Ectodermal cell (in vitro differentiated cells): ENCODE results near the gene CCDC102A.

ENCODE experiments used
- H3K27ac ChIP-seq: 2 replicates; pipeline ENCODE4 v1.7.0; 2013; ENCODE audit warnings: mild to moderate bottlenecking, low read depth, low read length; ENCODE audit not compliant: insufficient read depth, poor library complexity, severe bottlenecking
- H3K27me3 ChIP-seq: 2 replicates; pipeline ENCODE4 v1.7.0; 2013; ENCODE audit warnings: mild to moderate bottlenecking, low read length; ENCODE audit not compliant: insufficient read depth, control insufficient read depth, poor library complexity, severe bottlenecking
- H3K36me3 ChIP-seq: one replicate; pipeline ENCODE4 v1.7.0; 2013; ENCODE audit warnings: low read length; ENCODE audit not compliant: control insufficient read depth, insufficient read depth
- H3K4me1 ChIP-seq: one replicate; pipeline ENCODE4 v1.7.0; 2013; ENCODE audit warnings: low read length; ENCODE audit not compliant: control insufficient read depth, insufficient read depth
- H3K4me3 ChIP-seq: 2 replicates; pipeline ENCODE4 v1.7.0; 2013; ENCODE audit warnings: low read depth, low read length, control low read depth; ENCODE audit not compliant: insufficient read depth
- H3K9me3 ChIP-seq: 2 replicates; pipeline ENCODE4 v1.7.0; 2013; ENCODE audit warnings: mild to moderate bottlenecking, low read length, moderate library complexity; ENCODE audit not compliant: control insufficient read depth
- WGBS, 2 experiments: methylation state at CpG; one replicate each; pipeline ENCODE4 v1.1.7; 2013; ENCODE audit warnings: missing lambda C conversion rate in 2 of 2; 5-methylcytosine and 5-hydroxymethylcytosine counted together

Gene CCDC102A

GRCh38 chr16:57530522-57531252 is 5.7 kb downstream of the CCDC102A start:
- no peaks in the 10 kb centered on the region for H3K9me3 ChIP-seq
- no peak overlapping the region for H3K4me3 ChIP-seq
- H3K27me3 ChIP-seq: peaks cover 35% of the 10 kb centered on the region
- no peak overlapping the region for H3K27ac ChIP-seq
- no peaks in the 10 kb centered on the region for H3K36me3 ChIP-seq
- H3K4me1 ChIP-seq: peaks cover 29% of the 10 kb centered on the region
- WGBS, 2 experiments: 90% methylated on average over 22 of the region's 22 CpGs

GRCh38 chr16:57530104-57530521 is 6.3 kb downstream of the CCDC102A start:
- Histone ChIP-seq H3K9me3 (no peaks in the 10 kb centered on the region), H3K27ac (no peak overlapping the region), H3K4me1 (peaks cover 23% of the 10 kb centered on the region), H3K4me3 (no peak overlapping the region), H3K27me3 (peaks cover 35% of the 10 kb centered on the region), H3K36me3 (no peaks in the 10 kb centered on the region)
- 60% methylated on average over 7 of the region's 7 CpGs for WGBS, 2 experiments

DNA sequence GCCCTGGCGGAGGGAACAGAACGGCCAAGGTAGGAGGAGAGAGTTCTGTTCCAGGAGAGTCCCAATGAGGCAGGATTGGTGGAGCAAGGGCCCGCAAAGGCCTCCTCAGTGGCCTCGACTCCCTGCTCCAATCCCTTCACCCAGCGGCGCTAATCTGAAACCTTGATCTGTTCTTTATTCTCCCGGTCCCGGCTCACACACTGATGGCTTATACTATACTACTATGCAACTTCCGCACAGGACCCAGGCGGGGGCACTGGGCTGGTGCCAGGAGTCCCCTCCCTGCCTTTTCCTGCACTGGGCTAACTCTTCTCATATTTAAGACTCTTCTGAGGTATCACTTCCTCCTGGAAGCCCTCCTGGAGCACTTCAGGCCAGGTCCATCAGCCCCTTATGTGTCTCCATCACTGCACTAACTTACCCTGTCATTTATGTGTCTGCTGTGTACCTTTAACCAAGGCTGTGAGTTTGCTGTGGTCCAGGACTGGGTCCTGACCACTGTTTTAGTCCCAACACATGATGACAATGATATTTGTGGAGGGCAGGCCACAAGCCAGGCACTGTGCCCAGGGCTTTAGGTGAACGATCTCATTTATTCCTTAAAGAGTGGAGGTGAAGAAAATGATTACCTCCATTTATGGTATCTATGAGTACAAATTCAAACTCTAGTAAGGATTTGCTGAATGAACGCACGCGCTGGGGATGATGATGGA is 6.8 kb downstream of the CCDC102A start:
- Histone ChIP-seq H3K4me1 (peaks cover 21% of the 10 kb centered on the region), H3K27ac (no peak overlapping the region), H3K36me3 (no peaks in the 10 kb centered on the region), H3K27me3 (peaks cover 35% of the 10 kb centered on the region), H3K9me3 (no peaks in the 10 kb centered on the region), H3K4me3 (peak overlapping the region; percentile 35)
- WGBS, 2 experiments: 62 to 68% methylated on average over 14 of the region's 14 CpGs

- H3K36me3 ChIP-seq: no peaks in the 10 kb centered on the region
- H3K27me3 ChIP-seq: peaks cover 35% of the 10 kb centered on the region
- WGBS, 2 experiments: 7 to 8% methylated on average over 126 of the region's 126 CpGs
- H3K27ac ChIP-seq: no peak overlapping the region
- H3K9me3 ChIP-seq: no peaks in the 10 kb centered on the region
- peak overlapping the region; percentile 35 for H3K4me3 ChIP-seq
- peaks cover 18% of the 10 kb centered on the region for H3K4me1 ChIP-seq
Observed at GRCh38 chr16:57528499-57529390, 7.6 kb downstream of the CCDC102A start.

DNA sequence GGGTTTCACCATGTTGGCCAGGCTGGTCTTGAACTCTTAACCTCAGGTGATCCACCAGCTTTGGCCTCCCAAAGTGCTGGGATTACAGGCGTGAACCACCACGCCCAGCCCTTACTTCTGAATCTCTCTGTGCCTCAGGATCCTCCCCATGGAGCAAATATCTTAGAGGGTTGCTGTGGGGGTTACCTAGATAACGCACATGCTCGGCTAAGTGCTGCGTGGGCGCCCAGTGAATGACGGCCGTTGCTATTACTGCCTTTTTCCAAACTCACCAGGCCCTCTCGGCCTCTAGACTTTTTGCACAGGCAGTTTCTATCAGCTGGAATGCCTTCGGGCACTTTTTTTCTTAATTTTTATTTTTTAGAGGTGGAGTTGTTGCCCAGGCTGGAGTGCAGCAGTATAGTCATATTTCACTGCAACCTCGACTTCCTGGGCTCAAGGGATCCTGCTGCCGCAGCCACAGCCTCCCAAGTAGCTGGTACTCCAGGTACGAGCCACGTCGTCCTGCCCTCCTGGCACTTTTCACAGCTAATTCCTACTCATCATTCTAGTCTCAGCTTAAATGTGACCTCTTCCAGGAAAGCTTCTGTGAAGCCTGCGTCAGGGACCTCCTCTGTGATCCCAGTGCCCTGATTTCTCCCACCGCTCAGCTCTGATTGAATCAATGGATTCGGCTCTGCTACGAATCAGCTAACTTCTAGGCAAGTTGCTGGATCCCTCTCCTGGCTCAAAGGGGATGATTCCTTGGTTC is 8.6 kb downstream of the CCDC102A start:
- H3K9me3 ChIP-seq: no peaks in the 10 kb centered on the region
- H3K27ac ChIP-seq: no peak overlapping the region
- H3K36me3 ChIP-seq: no peaks in the 10 kb centered on the region
- peaks cover 35% of the 10 kb centered on the region for H3K27me3 ChIP-seq
- 92 to 93% methylated on average over 19 of the region's 19 CpGs for WGBS, 2 experiments
- peaks cover 9% of the 10 kb centered on the region for H3K4me1 ChIP-seq
- peak overlapping the region; percentile 35 for H3K4me3 ChIP-seq

DNA sequence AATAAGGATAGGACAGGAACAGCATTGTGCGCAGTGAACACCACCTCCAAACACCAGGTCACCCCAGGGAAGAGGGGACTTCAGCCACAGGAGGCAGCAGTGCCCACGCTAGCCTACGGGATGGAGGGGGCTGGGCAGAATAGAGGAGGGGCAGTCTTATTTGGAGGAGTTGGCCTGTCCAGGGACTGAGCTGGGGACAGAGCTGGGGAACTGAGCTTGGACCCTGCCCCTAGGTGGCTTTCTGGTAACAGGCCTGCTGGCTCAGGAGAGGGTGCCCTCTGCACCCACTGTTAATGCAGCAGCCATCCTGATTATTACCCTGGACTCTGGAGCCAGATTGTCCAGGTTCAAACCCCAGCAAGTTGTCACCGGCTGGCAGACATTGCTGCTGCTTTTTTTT is 9.3 kb downstream of the CCDC102A start:
- H3K27me3 ChIP-seq: peaks cover 35% of the 10 kb centered on the region
- peaks cover 3% of the 10 kb centered on the region for H3K4me1 ChIP-seq
- no peaks in the 10 kb centered on the region for H3K36me3 ChIP-seq
- H3K27ac ChIP-seq: no peak overlapping the region
- H3K9me3 ChIP-seq: no peaks in the 10 kb centered on the region
- WGBS, 2 experiments: 80 to 83% methylated on average over 4 of the region's 4 CpGs
- H3K4me3 ChIP-seq: no peak overlapping the region

DNA sequence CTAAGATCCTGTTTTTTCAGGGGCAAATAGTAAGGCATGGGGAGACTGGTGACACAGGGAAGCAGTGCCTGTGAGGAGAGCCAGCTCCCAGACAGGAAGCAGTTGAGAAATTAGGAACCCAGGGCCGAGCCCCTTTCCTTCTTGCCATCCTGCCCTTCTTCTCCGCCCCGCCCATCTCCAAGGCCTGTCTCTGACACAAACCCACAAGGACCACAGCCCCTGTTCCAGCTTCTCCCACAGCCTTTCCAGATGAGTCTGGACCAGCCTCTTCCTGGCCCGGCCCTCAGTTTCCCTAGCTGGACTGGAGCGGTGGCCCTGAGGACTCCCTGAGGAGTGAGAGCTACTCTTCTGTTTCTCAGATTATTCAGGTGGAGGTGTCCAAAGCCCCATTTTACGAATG is 9.9 kb downstream of the CCDC102A start:
- H3K4me1 ChIP-seq: peaks cover 3% of the 10 kb centered on the region
- no peak overlapping the region for H3K4me3 ChIP-seq
- H3K36me3 ChIP-seq: no peaks in the 10 kb centered on the region
- H3K27me3 ChIP-seq: peaks cover 35% of the 10 kb centered on the region
- no peaks in the 10 kb centered on the region for H3K9me3 ChIP-seq
- no peak overlapping the region for H3K27ac ChIP-seq
- WGBS, 2 experiments: 94% methylated on average over 6 of the region's 6 CpGs

GRCh38 chr16:57525761-57526160 is 10.6 kb downstream of the CCDC102A start:
- H3K9me3 ChIP-seq: no peaks in the 10 kb centered on the region
- no peaks in the 10 kb centered on the region for H3K36me3 ChIP-seq
- 87 to 88% methylated on average over 18 of the region's 18 CpGs for WGBS, 2 experiments
- H3K4me3 ChIP-seq: no peak overlapping the region
- peaks cover 3% of the 10 kb centered on the region for H3K4me1 ChIP-seq
- H3K27me3 ChIP-seq: peaks cover 31% of the 10 kb centered on the region
- no peak overlapping the region for H3K27ac ChIP-seq

GRCh38 chr16:57522960-57523359 is 13.4 kb downstream of the CCDC102A start:
- Histone ChIP-seq H3K27ac (no peak overlapping the region), H3K9me3 (no peaks in the 10 kb centered on the region), H3K4me3 (no peak overlapping the region), H3K36me3 (no peaks in the 10 kb centered on the region), H3K27me3 (peaks cover 3% of the 10 kb centered on the region), H3K4me1 (no peaks in the 10 kb centered on the region)
- 93 to 94% methylated on average over 8 of the region's 8 CpGs for WGBS, 2 experiments
